Astrocyte (in vitro differentiated cells and primary cell): Measurements from ENCODE around the gene CHN2.

Experiments used
- CTCF ChIP-seq: IDR thresholded peaks from 2 replicates; pipeline ENCODE4 v1.5.1; 2011; ENCODE audit warnings: low read depth, mild to moderate bottlenecking, inconsistent platforms, low read length, moderate library complexity; ENCODE audit not compliant: insufficient read depth
- EZH2 ChIP-seq: IDR thresholded peaks from 2 replicates; pipeline ENCODE4 v1.6.1; 2012; ENCODE audit warnings: mild to moderate bottlenecking, low read length, inconsistent platforms; ENCODE audit not compliant: insufficient read depth

- TF ChIP-seq EZH2 (no peak), CTCF (no peak)
These were observed 226.7 kb downstream of the CHN2 start for GRCh38 chr7:29421010-29421956.
